DMS53 (cell line): ENCODE data around the gene CLPSL2.

Experiments used
- DNase-seq: peaks from one replicate; lab custom pipeline; 2025; lab: John Stamatoyannopoulos, UW

The CLPSL2 gene

DNA sequence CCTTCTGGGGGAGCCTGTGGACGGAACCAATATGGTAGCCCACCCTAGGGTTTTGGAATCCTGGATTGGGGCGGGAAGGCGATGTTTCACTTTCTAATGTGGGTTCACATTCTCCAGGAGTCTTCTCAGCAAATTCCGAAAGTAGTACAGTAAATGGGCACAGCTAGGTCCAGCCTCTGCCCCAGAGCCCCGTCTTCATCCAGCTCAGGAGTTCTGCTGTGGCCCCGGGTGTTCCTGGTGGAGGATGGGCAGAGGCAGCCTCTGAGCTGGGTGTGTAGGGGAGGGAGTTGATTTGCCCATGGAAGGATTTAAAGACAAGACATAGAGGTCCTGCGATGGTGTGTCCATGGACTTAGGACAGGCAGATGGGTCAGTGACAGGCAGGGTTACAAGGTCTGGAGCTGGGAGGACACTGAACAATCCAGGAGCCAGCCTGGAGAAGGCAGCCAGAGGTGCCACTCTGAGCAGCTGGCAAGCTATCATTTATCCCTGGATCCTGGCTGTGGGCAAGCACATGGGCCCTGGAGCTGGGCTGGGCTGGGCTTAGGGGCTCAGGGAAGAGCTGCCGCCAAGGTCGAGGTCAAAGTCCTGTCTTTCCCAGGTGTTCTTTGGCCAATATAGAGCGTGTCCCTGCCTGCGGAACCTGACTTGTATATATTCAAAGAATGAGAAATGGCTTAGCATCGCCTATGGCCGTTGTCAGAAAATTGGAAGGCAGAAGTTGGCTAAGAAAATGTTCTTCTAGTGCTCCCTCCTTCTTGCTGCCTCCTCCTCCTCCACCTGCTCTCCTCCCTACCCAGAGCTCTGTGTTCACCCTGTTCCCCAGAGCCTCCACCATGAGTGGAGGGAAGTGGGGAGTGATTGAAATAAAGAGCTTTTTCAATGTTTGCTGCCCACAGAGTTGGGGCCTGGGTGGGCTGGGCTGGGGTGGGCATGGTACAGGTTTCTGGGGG lies 11.1 kb downstream of the CLPSL2 start:
- peak; percentile 29 for DNase-seq

DNA sequence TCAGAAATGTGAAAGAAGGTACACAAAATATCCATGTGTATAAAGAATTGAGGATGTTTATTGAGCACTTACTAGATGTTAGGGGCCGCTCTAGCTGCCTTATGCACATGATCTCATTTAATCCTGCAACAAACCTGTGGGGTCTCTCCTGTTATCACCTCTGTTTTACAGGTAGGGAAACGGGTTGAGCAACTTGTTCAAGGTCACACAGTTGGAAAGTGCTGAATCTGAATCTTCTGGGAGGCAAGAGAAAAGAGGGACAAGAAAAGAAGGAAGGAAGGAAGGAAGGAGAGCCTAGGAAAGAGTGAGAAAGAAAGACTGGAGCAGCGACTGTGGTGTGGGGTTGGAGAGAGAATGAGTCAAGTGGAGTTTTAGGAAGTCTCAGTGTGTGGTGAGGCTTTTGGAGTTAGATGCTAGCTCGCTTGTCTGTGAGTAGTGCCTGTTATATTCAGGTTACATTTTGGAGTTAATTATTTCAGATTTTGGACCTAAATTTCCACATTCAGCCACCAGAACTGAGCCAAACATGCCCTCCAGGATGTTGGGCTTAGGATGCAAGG lies 12.1 kb downstream of the CLPSL2 start:
- DNase-seq: no peak

DNA sequence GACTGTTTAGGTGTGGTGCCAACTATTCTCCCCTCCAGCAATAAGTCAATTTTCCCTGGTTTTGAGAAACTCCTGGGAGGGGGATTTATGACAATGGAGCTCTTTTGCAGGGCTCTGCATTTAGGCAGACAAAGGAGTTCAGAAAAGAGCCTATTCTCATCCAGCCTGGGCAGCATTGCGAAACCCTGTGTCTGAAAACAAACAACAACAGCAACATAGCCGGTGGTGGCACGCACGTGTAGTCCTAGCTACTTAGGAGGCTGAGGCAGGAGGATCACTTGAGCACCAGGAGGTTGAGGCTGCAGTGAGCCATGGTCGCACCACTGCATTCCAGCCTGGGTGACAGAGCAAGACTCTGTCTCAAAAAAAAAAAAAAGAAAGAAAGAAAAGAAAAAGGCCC lies 14.3 kb downstream of the CLPSL2 start:
- DNase-seq: no peak

DNA sequence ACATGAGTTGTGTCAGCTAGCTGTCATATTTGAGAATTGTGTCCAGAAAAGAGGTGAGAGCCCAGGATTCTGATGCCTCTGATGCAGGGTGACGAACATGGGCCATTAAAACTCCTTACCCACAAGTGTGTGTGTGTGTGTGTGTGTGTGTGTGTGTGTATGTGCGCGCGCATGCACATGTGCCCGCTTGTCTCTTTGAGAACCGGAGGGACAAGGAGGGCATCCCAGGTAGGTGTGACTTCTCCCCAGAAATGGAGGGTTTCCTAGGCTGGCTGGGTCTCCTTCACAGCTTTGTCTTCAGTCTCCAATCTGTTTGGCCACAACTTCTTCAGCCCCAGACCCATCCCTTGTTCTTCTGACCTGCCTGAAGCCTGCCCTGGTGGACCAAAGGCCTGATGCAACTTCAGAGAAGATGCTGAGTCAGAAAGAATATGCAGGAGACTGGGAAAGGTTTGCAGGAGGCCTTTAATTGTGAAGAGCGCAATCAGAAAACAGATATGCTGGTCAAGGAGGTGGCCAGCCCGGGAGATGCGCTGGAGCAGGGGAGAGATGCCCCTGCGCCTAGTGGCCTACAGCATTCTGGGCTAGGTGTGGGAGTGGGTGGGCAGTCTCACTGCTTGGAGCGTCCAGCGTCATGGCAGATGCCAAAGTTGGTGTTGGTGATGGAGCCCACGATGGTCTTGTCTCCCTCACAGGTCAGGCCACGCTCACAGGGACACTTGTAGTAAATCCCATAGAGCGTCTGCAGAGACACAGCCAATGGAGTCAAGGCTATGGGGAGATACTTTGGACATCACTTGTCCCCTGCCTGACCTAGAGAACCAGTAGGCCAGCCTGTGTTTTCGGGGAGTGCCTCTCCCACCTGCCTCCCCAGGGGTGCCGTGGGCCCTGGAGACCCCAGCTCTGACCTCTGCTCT lies 18.4 kb downstream of the CLPSL2 start:
- DNase-seq: no peak

DNA sequence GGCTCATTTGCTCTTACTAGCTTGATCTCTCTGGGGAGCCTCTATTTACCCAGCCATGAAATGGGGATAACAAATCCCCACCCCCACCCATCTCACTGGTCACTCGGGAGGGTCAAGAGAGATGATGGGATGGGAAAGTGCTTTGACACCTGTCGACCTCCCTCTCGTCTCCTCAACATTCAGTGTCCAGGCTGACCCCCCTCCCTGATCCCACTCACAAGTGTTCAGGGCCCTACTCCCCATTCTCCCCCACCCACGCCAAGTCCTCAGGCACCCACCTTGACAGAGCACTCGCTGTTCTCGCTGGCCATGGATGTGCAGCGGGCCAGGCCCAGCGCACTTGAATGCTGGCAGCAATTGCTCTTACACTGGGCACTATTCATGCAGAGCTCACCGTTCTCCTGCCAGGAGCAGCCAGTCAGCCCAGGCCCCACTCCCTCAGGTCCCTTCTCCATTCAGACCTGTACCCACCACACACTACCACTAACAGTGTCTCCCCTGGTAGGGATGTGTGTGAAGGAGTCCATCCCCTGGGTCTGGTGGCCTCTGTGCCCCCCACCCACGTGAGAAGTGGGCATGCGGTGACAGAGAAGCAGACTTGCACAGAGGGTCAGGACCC lies 19.2 kb downstream of the CLPSL2 start:
- no peak for DNase-seq

DNA sequence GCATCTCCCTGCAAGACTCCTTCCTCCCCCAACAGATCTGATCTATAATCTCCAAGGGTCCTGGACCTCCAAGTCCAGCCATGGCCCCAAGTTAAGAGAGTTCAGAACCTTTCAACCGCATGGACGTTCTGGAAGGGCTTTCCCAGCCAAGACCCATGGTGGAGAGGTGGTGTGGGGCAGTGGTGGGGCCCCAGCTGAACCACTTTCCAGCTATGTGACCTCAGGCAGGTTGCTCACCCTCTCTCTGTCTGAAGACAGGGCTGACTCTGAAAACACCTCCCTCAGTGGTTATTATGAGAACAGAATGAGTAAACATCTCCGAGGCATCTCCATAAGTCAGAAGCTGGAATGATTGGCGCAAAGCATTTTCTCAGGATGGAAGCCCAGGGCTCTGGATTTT lies 19.8 kb downstream of the CLPSL2 start:
- no peak for DNase-seq

DNA sequence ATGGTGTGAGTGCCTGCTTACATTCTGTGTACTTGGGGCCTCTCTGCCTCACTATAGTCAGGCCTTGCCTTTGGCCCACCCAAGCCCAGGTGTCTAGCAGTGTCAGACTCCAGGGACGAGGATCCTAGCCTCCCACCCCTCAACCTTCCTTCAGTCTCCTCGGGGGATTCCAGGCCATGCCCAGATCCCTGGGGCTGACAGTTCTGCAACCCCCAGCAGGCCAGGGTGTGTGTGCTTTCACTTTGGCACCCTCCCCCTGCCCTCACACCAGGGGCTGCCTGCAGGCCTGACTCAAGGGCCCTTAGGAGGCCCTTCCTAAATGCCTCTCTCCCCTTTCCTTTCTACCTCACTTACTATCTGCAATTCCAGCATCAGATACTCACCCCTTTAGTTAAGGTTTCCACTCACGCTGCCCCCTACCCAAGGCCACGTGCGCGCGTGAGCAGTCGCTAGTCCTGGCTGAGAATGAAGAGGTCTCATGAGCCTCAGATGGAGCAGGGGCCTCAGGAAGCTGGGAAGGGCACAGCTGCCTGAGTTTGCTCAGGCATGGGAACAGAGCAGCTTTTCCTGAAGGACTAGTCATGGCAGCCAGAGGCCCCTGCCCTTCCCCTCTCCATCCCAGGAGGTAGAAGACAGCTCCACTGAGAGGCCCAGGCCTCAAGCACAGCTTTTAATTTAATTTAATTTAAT lies 21.6 kb downstream of the CLPSL2 start:
- peak; percentile 20 for DNase-seq

DNA sequence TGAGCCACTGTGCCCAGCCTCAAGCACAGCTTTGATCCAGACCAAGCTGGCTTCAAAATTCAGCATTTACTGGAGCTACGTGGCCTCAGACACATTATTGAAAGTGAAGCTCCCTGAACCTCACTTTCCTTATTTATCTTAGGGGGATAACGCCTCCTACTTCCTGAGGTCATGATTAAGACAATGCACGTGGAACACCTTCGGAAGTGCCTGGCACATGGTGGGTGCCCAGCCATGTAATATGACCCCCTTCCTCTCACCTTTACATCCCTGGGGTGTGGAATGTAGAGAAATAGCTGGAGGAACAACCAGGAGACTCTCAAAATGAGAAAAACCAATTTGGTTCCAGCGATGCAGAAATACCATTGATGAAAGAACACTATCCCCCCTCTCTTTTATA lies 22.3 kb downstream of the CLPSL2 start:
- no peak for DNase-seq

DNA sequence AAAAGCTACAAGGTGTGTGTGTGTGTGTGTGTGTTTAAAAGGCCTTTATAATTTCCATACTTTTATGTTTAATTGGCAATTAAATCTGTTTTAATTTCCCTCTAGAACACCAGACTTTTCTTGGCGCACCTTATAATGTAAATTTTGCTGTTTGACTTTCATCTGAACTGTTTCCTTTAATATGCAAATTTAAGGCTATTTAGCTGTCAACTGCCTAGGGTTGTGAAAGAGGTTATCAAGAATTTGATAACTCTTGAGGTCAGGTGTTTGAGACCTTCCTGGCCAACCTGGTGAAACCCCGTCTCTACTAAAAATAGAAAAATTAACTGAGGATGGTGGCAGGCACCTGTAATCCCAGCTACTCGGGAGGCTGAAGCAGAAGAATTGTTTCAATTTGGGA lies 24.8 kb downstream of the CLPSL2 start:
- no peak for DNase-seq

DNA sequence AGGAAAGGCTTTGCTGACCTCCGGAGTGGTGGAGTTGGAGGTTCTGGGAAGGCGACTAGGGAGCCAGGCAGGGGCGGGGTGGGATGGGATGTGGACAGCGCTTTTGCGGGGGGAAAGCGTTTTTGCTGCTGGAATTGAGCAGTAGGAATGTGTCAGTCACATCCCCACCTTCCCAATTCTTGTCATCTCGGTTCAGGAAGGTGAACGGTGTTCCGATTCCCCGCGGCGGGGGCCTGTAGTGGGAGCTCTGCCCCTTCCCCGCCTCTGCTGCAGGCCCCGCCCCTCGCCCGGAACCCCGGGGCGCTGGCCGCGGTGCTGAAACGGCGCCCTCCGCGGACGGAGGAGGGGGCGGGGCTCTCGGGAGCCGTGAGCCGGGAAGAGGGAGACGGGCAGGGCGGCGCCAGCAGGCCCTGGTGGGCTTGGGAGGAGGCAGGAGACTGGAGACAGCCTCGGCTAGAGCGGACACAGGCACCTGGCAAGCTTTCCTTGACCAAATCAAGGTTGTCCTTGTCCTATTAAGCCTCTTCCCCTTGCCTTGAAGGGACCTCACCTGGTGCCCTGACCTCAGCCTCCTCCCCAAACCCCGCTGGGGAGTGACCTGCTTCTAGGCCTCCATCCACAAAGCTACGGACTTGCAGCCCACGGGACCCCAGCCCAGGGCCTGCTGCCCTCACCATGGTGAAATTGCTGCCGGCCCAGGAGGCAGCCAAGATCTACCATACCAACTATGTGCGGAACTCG lies 28.8 kb downstream of the CLPSL2 start, which contains the start of gene LHFPL5:
Gene LHFPL5 (plus strand): TSS at position 357 of the 741 bp plus-strand sequence. CDS start 319 bp downstream, at position 676.
- DNase-seq: peak; percentile 77

DNA sequence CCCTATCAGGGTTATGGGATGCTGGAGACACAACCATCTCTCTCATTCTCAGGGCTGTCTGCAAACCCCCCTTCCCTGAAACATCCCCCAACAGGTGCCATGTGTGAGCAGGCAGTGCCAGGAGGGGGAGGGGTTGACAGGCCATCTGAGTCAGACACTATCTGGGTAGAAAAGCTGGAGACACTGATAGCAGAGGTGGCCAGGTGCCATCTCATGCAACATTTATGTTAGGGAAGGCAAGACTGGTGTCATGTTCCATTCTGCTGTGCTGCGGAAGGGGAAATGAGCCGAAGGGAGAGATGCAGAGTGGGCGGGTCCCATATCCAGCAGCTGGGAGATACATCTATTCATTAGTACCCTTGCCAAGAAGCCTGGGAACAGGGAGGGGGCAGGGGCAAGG lies 32.3 kb downstream of the CLPSL2 start:
- peak; percentile 66 for DNase-seq

DNA sequence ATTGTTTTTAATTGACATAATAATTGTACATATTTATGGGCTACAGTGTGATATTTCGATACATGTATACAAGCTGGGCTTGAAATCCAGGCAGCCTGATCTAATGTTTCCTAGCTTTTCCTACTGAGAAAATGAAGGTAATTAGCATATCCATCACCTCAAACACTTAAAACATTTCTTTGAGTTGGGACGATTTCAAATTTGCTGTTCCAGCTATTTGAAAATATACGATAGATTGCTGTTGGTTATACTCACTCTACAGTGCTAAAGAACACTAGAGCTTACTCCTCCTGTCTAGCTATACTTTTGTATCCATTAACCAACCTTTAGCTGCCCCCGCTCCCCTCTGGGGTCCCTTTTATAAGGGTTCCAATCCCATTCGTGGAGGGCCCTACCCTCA lies 33.4 kb downstream of the CLPSL2 start:
- no peak for DNase-seq

DNA sequence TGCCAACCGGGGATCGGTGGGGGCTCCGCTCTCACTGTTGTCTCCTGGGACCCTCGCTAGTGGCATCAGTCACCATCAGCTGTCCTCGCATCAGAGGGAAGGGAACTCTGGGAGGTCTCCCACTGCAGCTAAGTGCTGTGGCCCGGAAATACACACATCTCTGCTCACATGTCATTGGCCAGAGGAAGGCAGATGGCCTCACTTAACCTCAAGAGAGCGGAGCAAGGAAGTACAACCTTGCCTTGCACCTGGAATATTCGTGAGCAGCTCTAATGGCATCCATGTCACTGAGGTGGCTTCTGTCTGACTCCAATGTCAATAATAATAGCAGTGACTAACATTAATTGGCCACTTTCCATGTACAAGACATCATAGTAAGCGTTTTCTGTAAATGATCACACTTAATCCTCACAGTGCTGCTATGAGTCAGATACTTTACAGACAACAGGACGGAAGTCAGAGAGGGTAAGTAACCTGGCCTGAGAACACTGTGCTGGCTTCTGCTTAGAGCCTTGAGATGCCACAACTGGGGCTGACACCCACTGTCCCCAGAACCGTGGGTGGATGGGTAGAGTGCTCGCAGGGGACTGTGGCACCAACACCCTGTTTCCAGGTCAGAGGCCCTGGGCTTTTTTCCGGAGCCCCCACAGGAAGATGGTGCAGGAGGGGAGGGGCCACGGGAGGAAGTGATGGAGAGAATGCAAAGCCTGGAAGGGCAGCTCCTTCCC lies 34.7 kb downstream of the CLPSL2 start:
- DNase-seq: peak; percentile 94

DNA sequence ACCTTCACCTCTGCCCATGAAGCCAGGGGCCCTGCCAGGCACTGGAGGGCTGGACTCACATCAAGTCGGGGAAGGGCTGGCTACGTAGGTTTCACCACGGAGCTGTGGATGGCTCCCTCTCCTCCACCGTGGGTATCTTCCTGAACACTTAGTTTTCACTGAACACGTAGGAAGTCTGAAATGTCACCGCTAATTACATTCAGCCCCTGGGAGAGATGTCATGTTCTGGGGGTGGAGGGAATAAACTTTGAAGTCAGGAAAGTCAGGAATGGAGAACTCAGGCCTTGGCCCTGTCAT lies 35.2 kb downstream of the CLPSL2 start:
- no peak for DNase-seq

DNA sequence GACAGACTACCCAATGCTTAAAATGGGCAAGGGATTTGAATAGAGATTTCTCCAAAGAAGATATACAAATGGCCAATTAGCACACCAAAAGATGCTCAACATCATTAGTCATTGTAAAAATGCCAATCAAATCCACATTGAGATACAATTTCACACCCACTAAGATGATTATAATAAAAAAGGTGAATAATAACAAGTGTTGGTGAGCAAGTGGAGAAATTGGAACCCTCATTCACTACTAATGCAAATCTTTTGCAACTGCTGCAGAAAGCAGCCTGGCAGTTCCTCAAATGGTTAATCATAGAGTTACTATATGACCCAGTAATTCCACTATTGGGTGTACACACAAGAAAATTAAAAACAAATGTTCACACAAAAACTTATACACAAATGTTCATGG lies 41.1 kb downstream of the CLPSL2 start:
- no peak for DNase-seq

DNA sequence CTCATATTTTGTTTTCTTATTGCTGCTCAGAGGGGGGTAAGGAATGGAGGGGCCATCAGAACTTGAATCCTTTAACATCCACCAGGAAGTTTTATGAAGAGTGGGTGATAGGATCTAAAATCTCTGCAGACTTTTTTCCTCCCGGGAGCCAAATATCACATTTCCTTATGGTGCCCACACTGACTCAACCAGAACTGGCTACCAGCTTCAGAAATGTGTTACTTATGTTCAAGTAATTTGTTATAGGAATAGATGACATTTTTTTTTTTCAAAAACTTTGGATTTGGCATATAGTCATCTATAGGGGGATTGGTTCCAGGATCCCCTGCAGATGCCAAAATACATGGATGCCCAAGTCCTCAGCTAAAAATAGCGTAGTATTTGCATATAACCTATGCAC lies 47.2 kb downstream of the CLPSL2 start:
- DNase-seq: no peak

DNA sequence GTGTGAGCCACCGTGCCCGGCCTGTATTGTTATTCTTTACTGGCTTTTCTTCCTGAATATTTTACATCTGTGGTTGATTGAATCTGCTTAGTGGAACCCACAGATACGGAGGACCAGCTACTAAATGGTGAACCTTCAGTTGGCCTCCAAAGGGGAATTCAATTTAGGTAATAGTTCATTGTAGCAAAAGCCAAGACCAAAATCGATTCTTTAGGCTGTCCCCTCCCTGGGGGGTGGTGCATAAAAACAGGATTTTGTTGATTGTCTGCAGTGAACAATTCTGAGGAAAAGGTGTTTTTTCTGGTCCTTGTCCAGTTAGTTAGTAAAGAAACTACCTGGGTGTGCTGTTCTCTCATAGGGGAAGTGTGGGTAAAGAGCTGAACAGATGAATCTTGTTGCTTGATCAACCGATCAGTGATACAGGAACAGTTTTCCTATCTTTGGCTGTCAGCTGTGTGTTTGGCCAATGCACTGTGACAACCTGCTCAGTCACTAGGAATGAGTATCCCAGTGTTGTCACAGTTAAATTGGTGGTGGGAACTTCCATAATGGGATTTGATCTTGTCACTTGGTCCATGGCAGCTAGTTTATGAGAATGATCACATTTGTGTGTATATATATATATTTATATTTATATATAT lies 48.3 kb downstream of the CLPSL2 start:
- DNase-seq: no peak
